GM12801 (cell line): ENCODE data around the gene AMBRA1.

ENCODE experiments used
- TF ChIP-seq, protein P1 (sequence below): IDR thresholded peaks from one replicate; pipeline ENCODE4 v1.5.1; 2011; ENCODE audit warnings: control low read depth; ENCODE audit not compliant: insufficient read length; ENCODE audit errors: extremely low read depth

The AMBRA1 gene

DNA sequence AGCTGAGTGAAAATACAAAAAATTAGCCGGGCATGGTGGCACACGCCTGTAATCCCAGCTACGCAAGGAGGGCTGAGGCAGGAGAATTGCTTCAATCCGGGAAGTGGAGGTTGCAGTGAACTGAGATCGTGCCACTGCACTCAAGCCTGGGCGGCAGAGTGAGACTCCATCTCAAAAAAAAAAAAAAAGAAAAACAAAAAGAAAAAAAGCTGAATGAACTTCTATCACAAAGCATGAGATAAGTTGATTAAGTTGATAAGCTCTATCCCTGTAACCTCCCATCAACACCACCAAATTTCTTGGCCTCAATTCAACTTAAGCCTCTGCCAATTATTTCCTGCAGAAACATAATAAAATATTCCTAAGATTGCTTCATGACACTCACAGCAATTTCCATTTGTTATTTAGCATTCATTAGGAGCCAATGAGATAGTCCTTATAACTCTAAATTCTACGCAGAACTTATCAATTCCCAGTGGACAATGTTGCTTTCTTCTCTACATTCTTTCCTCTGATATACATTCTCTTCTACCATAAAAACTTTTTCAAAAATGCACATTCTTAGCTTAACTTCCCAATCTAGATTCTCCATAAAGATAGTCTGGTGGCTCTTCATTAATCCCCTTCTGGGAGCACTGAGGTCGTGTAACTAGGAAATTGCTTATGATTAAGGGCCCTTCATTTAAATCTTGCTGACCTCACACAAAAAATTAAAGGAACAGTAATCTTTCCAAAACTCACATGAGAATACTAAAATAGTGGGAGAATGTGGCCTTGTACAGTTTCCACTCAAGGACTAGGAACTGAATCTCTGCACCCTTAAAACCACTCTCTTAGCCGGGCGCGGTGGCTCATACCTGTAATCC lies 2.9 kb downstream of the AMBRA1 start:
- TF ChIP-seq, protein P1, sequence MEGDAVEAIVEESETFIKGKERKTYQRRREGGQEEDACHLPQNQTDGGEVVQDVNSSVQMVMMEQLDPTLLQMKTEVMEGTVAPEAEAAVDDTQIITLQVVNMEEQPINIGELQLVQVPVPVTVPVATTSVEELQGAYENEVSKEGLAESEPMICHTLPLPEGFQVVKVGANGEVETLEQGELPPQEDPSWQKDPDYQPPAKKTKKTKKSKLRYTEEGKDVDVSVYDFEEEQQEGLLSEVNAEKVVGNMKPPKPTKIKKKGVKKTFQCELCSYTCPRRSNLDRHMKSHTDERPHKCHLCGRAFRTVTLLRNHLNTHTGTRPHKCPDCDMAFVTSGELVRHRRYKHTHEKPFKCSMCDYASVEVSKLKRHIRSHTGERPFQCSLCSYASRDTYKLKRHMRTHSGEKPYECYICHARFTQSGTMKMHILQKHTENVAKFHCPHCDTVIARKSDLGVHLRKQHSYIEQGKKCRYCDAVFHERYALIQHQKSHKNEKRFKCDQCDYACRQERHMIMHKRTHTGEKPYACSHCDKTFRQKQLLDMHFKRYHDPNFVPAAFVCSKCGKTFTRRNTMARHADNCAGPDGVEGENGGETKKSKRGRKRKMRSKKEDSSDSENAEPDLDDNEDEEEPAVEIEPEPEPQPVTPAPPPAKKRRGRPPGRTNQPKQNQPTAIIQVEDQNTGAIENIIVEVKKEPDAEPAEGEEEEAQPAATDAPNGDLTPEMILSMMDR, result no peak

DNA sequence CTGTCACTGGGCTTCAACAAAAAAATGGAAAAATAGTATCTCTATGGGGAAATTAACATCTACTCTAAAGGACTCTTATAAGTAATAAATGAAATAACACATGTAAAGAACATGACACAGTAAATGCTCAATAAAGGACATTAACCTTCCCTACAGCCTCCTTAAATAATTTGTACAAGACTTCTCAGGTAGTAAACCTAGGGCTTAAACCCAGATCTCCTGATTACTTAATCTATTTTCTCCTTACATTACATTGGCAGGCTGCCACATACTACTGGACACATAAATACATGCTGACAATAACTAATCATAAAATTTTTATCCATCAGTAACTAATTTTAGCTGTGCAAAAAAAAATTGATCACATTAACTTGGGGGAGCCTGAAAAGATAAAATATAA lies 4.9 kb downstream of the AMBRA1 start:
- TF ChIP-seq, protein P1, result no peak

DNA sequence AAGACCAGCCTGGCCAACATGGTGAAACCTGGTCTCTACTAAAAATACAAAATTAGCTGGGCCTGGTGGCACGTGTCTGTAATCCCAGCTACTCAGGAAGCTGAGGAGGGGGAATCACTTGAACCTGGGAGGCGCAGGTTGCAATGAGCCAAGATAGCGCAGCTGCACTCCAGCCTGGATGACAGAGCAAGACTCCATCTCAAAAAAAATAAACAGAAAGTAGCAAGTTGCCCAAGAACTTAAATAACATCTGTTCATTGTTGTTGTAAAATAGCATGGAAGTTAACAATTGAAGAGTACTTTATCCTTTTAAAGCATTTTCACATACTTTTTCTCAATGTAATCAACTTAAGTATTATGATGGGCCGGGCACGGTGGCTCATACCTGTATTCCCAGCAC lies 5.7 kb downstream of the AMBRA1 start:
- TF ChIP-seq, protein P1, result no peak

DNA sequence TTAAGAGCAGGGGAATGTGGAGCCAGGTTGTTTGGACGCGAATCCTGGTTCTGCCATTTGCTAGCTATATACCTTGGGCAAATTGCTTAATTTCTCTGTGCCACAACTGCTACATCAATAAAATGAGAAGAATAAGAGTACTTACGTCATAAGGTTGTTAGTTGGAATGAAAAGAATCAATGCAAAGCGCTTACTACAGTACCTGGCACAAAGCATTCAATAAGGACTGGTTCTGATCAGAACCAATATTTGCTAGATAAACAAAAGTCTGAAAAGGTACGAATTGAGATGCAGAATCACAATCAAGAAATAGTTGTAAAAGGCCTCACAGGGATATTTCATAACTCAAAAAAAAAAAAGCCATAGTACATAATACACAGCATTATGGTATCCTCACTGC lies 11.2 kb downstream of the AMBRA1 start:
- TF ChIP-seq, protein P1, result no peak

DNA sequence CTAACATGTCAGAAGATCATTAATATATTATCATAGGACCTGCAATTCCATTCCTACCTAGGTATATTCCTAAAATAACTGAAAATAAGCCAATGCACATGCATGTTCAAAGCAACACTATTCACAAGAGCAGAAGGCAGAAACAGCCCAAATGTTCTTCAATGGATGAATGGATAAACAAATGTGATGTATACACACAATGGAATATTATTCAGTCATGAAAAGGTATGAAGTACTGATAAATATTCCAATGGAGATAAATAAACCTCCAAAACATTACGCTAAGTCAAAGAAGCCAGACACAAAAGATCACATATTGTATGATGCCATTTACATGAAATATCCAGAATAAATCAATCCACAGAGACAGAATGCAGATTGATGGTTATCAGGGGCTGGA lies 16.8 kb downstream of the AMBRA1 start:
- TF ChIP-seq, protein P1, result no peak

DNA sequence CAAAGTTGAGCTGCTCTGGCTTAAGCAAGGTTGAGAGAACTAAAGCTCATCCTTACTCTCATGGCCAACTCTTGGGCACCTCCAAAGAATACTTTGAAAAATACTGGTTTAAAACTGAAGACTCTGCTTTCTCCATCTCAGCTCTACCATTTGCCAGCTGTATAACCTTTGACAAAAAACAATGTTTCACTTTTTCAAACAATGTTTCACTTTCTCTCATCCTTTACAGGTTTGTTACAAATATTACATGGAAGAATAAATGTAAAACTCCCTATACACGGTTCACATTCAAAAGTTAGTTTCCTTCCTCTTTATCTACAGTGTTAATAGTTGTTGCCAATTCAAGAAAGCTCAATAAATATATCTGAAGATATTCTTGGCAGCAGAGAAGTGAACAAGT lies 19.2 kb downstream of the AMBRA1 start:
- TF ChIP-seq, protein P1, result no peak

DNA sequence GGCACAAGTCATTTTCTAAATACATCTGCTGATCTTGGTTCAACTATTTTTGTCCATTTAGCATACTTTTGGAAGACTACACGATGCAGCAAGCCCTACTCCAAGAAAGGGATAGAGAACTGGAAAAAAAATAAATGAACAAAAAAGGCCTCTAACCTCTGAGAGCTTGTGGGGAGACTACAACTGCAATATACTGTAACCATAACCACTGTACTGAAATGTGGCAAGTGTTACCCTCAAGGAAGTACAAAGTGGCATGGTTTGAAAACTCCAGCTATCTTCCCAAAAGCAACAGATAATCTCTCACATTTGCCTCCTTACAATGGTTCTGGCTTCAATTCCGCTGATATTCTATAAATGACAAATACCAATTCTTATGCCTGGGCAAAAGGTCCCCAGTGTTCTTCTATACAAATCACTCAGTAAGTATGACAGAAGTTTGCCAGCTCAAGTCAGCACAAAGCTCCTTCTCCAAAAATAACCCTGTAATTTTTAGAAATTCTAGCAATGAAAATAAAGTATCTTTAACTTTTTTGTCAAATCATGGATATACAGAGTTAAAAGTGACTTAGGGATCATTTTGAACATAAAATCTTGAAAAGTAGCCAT lies 22.9 kb downstream of the AMBRA1 start:
- TF ChIP-seq, protein P1, result no peak
